Hypothalamus (tissue), 51 donors: ENCODE results near the gene SMIM29.

ENCODE experiments used
- DNase-seq, 51 donors: peaks; one replicate each; lab custom pipeline; 2025; lab: John Stamatoyannopoulos, UW

SMIM29 gene

GRCh38 chr6:34230653-34231371 lies 18.0 kb downstream of the SMIM29 start:
- no peak for DNase-seq

- no peak for DNase-seq
These were observed 18.9 kb downstream of the SMIM29 start for GRCh38 chr6:34229877-34230276.

GRCh38 chr6:34227761-34228421 lies 20.9 kb downstream of the SMIM29 start:
- DNase-seq = no peak

GRCh38 chr6:34226731-34227586 lies 21.8 kb downstream of the SMIM29 start:
- DNase-seq = no peak

GRCh38 chr6:34226066-34226465 lies 22.7 kb downstream of the SMIM29 start:
- DNase-seq = no peak

GRCh38 chr6:34225551-34225950 lies 23.3 kb downstream of the SMIM29 start:
- DNase-seq = no peak

- DNase-seq = peak in 50 of 51 donors; percentile 46 to 93 (median 82)
These were observed 24.6 kb downstream of the SMIM29 start for GRCh38 chr6:34223956-34224940.

GRCh38 chr6:34223381-34223955 lies 25.3 kb downstream of the SMIM29 start:
- DNase-seq = peak in 2 of 51 donors; percentile 38 to 45

GRCh38 chr6:34218691-34219090 lies 30.1 kb downstream of the SMIM29 start:
- DNase-seq = no peak

GRCh38 chr6:34213772-34214171 lies 35.0 kb downstream of the SMIM29 start:
- DNase-seq = no peak

GRCh38 chr6:34207695-34208443 lies 40.9 kb downstream of the SMIM29 start:
- DNase-seq = no peak

- no peak for DNase-seq
These were observed 42.1 kb downstream of the SMIM29 start for GRCh38 chr6:34206726-34207125.

- no peak for DNase-seq
These were observed 42.9 kb downstream of the SMIM29 start for GRCh38 chr6:34205916-34206315.

GRCh38 chr6:34205466-34205865 lies 43.3 kb downstream of the SMIM29 start:
- no peak for DNase-seq

- DNase-seq = no peak
These were observed 44.1 kb downstream of the SMIM29 start for GRCh38 chr6:34204693-34205092.

GRCh38 chr6:34202329-34203201 lies 46.2 kb downstream of the SMIM29 start:
- DNase-seq = no peak

- no peak for DNase-seq
These were observed 47.2 kb downstream of the SMIM29 start for GRCh38 chr6:34201455-34202107.
